Renal cortical epithelial cell (primary cell): ENCODE data around the gene ZC3HAV1. TPM values are rescaled to one million over a fixed set of nuclear protein-coding genes. Genes with fewer than 3 reads are reported as not detected.
"Not testable (repeated sequence)": the region's sequence is repeated elsewhere in the genome, so short reads cannot be mapped to it uniquely, and the experiment has no call there.

ENCODE experiments used
- DNase-seq: peaks from one replicate; pipeline ENCODE4 v3.0.0-alpha.2; 2011; ENCODE audit warnings: low read depth
- total RNA-seq: library from RNA; depleted of rRNA; stranded (reverse); fragments of >200 nt; gene quantifications from 2 replicates; pipeline ENCODE4 v1.2.3, GENCODE V29; 2014

The ZC3HAV1 gene
- 38.7 and 68.5 TPM in 2 replicates for total RNA-seq

DNA sequence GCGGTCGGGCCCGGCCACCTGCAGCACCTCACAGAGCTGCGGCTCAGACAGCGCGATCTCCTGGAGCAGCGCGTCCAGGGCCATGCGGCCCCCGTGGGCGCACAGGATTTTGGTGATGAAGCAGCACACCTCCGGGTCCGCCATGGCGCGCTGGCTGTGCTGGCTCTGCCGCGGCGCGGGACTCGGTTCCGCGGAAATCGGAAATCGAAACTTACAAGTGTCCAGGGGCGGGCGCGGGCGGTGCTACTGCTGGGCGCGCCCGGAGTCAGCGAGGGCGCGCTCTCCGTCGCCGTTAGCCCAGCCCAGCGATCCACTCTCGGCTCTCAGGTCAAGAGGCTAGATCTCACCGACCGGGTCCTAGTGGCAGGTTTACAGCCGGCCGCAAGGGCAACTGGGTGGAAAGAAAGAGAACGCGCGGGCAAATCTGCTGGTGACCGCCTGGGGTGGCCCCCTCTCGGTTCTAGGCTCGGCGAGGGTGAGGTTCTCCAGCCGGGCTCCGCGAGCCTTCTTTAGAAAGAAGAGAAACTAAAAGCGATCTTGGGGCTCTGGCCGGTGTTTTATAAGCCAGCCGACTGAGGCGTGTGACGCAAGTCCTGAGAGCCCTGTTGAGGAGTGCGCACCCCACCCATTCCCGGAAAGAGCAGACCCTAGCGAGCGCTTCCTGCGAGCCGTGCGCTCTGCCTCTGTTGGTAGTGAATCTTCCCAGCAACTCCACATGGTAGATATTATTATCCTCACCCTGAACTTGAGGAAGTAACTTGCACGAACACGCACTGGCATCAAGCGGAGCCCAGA is at the start of gene ZC3HAV1:
ZC3HAV1 (minus strand) TSS at position 533 of the 795 bp plus-strand sequence; CDS start at position 144, 389 bp downstream.
- DNase-seq: peak; percentile 69

- DNase-seq: peak; percentile 85
Measured at GRCh38 chr7:139153832-139154231, 44.3 kb upstream of the ZC3HAV1 start.

DNA sequence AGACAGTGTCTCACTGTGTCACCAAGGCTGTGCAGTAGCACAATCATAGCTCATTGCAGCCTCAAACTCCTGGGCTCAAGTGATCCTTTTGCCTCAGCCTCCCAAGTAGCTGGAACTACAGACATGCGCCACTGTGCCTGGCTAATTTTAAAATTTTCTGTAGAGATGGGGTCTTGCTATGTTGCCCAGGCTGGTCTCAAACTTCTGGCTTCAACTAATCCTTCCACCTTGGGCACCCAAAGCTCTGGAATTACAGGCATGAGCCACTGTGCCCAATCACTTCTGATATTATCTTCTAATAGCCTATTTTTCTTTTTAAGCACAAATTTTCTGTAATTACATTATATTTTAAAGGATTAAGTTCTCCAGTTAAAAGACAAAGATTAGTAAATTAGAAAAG is 42.6 kb upstream of the ZC3HAV1 start:
- DNase-seq: no peak

- no peak for DNase-seq
Measured at GRCh38 chr7:139139150-139139549, 29.6 kb upstream of the ZC3HAV1 start.

DNA sequence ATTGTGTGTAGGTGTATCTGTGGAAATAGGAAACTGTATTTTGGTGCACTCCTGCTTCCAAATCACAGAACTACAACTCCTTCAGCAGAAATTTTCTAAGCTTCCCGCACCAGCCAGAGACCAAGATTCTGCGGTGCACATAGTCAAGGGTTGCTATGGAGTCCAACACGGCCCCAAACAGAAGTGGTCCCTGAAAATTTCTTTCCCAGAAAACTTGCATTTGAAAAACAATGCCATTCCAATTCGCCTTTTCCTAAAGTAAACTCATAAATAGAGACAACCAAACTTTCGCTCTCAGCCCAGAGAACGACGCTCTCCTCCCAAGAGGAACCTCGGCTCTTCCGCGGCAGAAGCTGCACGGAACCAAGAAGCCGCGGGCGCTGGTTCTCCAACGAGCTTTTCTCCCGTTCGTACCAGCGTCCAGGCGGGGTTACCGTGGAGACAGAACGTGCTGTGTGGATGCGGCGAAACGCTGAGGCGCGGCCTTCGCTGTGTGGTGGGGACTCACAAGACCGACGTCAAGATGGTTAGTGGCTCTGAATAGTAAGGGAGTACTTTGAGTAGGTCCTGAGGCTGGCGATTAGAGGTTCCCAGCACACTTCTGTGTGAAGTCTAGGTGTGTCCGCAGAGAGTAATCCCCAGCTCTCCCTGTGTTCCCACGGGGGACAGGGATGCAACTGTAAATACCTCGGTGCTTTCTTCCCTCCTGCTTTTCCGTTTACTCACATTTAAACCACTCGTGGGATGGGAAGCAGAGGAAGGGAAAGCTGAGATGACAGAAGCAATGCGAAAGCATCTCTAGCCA is 24.0 kb upstream of the ZC3HAV1 start:
- peak; percentile 72 for DNase-seq

DNA sequence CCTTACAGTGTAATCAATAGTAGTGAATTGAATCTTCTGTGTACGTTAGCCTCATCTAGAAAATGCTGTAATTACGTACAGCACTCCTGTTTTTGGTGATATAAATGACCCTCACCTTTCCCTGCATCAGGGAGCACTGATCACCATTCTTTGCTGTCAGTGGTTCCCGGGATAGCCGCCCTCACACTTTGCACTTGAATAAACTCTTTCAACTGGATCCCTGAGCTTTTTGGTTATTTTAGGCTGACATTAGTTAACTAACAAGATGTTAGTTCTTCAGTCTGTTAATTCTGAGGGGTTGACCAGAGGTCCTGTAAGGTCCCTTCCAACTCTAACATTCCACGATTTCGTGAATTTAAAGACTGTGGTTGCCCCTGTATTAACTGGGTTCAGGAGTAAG is 23.4 kb upstream of the ZC3HAV1 start:
- DNase-seq: no peak

GRCh38 chr7:139131601-139132041 is 22.1 kb upstream of the ZC3HAV1 start:
- no peak for DNase-seq

GRCh38 chr7:139129814-139130213 is 20.3 kb upstream of the ZC3HAV1 start:
- not testable (repeated sequence) for DNase-seq

- DNase-seq: no peak
Measured at GRCh38 chr7:139127648-139128047, 18.1 kb upstream of the ZC3HAV1 start.

GRCh38 chr7:139125657-139126056 is 16.1 kb upstream of the ZC3HAV1 start:
- peak; percentile 81 for DNase-seq

DNA sequence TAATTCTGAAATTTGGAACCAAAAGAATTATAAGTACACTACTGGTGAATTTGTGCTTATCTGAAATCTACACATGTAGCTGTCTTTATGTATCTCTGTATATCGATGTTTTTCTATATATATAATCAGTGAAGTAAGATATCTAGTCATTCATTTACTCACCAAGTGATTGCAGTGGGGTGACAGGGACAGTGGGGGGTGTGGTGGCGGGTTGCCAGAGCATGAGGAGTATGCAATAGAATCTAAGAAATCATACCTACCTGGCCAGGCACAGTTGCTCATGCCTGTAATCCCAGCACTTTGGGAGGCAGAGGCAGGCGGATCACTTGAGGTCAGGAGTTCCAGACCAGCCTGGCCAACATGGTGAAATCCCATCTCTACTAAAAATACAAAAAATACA is 15.5 kb upstream of the ZC3HAV1 start:
- not testable (repeated sequence) for DNase-seq

DNA sequence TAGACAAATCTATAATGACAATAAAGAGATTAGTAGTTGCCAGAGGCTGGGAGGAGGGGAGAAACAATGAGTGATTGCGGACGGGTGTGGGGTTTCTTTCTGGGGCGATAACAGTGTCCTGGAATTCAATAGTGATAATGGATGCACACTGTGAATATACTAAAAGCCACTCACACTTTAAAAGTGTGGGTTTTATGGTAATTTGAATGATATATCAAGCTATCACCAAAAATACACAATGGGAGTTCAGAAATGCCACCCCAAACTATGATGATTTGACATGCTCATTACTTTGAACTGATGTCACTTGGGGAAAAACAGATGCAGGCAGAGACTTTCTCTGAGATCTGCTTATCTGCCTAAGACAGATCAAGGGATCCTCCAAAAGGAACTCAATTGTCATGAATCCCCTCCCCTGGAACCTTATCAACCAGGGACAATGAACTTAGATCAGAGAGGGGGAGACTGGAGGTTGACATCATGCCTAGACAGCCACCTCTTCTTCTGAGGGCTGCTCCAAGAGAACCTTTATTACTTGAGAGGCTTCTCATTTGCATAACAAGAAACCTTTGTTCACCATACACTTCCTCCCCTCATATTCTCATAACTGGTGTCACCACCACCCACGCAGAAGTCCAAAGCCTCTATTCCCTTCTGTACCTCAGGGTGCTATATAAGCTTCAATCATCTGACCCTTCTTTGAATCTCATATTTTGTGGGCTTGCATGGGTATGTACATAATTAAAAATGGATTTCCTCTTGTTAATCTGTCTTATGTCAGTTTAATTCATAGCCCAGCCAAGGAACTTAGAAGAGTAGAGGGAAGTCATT is 14.8 kb upstream of the ZC3HAV1 start:
- no peak for DNase-seq

DNA sequence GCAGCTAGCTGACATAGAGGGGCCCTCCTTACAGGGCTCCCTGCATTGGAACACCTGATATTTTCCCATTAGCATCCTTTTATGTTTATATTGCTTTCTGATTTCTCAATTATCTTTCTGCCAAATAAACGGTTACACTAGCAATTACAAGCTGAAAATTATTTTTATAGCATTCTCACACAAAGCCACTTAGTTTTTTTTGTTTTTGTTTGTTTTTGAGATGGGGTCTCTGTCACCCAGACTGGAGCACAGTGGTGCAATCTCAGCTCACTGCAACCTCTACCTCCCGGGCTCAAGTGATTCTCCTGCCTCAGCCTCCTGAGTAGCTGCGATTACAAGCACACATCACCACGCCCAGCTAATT is 9.9 kb upstream of the ZC3HAV1 start:
- no peak for DNase-seq

- no peak for DNase-seq
Measured at GRCh38 chr7:139118805-139119485, 9.4 kb upstream of the ZC3HAV1 start.

GRCh38 chr7:139118234-139118804 is 8.8 kb upstream of the ZC3HAV1 start:
- DNase-seq: peak; percentile 80

- DNase-seq: no peak
Measured at GRCh38 chr7:139117599-139118233, 8.2 kb upstream of the ZC3HAV1 start.

DNA sequence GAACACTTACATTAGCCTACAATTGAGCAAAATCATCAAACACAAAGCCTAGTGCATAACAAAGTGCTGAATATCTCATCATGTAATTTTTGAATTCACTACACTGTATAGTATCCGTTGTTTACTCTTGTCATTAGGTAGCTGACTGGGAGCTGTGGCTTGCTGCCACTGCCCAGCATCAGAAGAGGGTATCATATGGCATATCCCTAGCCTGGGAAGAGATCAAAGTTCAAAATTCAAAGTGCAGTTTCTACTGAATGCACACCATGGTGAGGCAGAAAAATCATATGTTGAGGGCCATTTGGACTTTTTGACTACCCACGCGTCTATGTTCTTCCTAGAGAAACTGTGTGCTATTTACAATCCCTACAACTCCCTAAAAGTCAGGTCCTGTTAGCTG is 7.5 kb upstream of the ZC3HAV1 start:
- DNase-seq: no peak

DNA sequence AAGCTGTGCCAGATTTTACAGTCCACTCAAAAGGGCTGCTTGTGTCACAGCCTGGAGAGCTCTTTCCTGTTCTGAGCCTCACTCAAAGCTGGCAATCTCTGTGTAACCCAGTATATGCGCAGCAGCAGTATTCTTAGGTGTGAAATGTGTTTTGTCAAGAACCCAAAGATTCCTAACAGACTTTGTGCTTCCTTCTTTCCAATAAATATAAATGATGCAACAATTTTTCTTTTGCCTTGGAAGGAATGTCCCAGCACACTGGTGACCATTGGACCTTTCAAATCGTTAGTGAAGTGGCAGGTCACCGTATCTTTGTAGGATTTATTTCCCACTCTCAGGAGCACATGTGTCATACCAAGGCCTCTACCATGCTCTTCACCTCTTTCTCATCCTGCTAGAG is 5.6 kb upstream of the ZC3HAV1 start:
- no peak for DNase-seq

GRCh38 chr7:139114585-139114984 is 5.1 kb upstream of the ZC3HAV1 start:
- DNase-seq: no peak

- DNase-seq: no peak
Measured at GRCh38 chr7:139114018-139114417, 4.5 kb upstream of the ZC3HAV1 start.
